ENCODE measurements around the gene LRBA. TPM values are rescaled to one million over a fixed set of nuclear protein-coding genes. Genes with fewer than 3 reads are reported as not detected.

The LRBA gene
- total and polyA plus RNA-seq, 2 donors (not counting 3 experiments of a cell fraction or from before 2014, with no cell fraction given) = 18.0 to 35.1 TPM

DNA sequence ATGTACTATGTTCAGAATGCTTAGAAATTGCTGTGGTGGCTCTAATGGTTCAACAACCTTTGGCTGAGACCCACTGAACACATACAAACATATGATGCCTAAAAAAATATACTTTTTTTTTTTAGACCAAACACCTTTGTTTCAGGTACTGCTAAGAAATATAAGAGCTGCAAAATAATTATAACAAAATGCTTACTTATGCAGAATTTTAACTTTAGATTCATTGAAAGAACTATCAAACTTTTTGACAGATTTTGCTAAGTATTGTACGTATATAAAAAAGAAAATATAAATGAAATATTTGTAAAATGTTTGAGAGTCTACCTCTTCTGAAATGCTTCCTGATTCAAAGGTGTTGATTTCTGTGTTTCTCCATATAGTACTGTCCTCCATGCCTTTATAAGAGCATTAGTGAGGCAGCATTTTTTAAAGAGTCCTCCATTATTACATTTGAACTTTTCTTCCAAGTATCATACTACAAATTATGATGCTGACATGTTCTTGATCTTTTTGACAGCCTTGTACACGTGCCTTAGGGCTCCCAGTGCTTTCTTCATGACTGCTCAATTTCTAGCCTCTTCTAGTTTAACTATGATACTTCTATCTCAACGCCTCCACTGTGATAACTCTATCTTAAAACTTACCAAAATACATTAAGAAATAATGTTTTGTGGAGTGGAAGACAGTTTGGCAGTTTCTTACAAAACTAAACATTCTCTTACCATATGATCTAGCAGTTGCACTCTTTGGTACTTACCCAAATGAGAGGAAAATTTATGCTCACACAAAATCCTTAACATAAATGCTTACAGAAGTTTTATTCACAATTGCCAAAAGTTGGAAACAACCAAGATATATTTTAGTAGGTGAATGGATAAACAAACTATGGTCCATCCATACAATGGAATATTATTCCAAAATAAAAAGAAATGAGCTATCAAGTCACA lies 645.4 kb downstream of the LRBA start:
- ChIA-PET POLR2A (no interaction called here), CTCF (interaction anchor here (0.6 to 1.3 kb wide), 5 partner anchors 16 to 497 kb away, joined by 3 to 4 read pairs (median 3); no protein-coding TSS in a partner anchor)
- Histone ChIP-seq H3K79me2 (ENCODE audit: control insufficient read depth, insufficient read depth, low read length) (no peaks in the 10 kb centered on the region), H3K9ac (replicated peaks; ENCODE audit: extremely low read depth, insufficient read depth, low read length) (no peak overlapping the region), H3K4me1 (ENCODE audit: control insufficient read depth, extremely low read depth, insufficient read depth, low read length) (no peaks in the 10 kb centered on the region), H3K9me3 (replicated peaks; ENCODE audit: control insufficient read depth, insufficient read depth, low read length) (no peaks in the 10 kb centered on the region), H2AFZ (ENCODE audit: low read depth, low read length) (no peak overlapping the region), H3K4me3 (replicated peaks in 1 of 3; ENCODE audit: insufficient read depth in 1 of 3, low read depth in 1 of 3, low read length in 3 of 3) (no peak overlapping the region), H3K27me3 (ENCODE audit: control insufficient read depth in 2 of 2, insufficient read depth in 2 of 2, low read length in 2 of 2) (no peaks in the 10 kb centered on the region), H3K36me3 (ENCODE audit: control insufficient read depth in 2 of 2, extremely low read depth in 1 of 2, insufficient read depth in 2 of 2, low read length in 2 of 2) (no peaks in the 10 kb centered on the region), H3K27ac (ENCODE audit: insufficient read depth, low read depth, low read length) (no peak overlapping the region), H3K4me2 (ENCODE audit: insufficient read depth, low read length) (no peak overlapping the region), H3K9me1 (replicated peaks; ENCODE audit: control insufficient read depth, extremely low read depth, insufficient read depth, low read length) (no peaks in the 10 kb centered on the region), H4K20me1 (replicated peaks; ENCODE audit: control insufficient read depth, extremely low read depth, insufficient read depth, low read length) (no peaks in the 10 kb centered on the region)
- FAIRE-seq (no peak), DNase-seq (ENCODE audit: low read depth, low spot score) (no peak)
- no TSS peak for BruUV-seq (replicated peaks)
- TF ChIP-seq POLR2AphosphoS5 (IDR thresholded peaks at IDR 0.05; ENCODE audit: insufficient read depth, low read depth, low read length) (no peak), JUN (IDR thresholded peaks at IDR 0.05; ENCODE audit: borderline replicate concordance, insufficient read depth, insufficient read length, low read depth) (no peak), POLR2A (IDR thresholded peaks at IDR 0.05; ENCODE audit: low read depth, low read length) (no peak), GATA2 (IDR thresholded peaks at IDR 0.05; ENCODE audit: insufficient read depth, insufficient read length, low read depth, low read length) (no peak), FOS (IDR thresholded peaks at IDR 0.05; ENCODE audit: borderline replicate concordance, insufficient read depth, low read length) (no peak), EZH2 (IDR thresholded peaks at IDR 0.05; ENCODE audit: borderline replicate concordance, low read depth, low read length, severe bottlenecking) (no peak), MYC (IDR thresholded peaks at IDR 0.05; ENCODE audit: low read depth, low read length) (no peak)
- TF ChIP-seq, protein P1, sequence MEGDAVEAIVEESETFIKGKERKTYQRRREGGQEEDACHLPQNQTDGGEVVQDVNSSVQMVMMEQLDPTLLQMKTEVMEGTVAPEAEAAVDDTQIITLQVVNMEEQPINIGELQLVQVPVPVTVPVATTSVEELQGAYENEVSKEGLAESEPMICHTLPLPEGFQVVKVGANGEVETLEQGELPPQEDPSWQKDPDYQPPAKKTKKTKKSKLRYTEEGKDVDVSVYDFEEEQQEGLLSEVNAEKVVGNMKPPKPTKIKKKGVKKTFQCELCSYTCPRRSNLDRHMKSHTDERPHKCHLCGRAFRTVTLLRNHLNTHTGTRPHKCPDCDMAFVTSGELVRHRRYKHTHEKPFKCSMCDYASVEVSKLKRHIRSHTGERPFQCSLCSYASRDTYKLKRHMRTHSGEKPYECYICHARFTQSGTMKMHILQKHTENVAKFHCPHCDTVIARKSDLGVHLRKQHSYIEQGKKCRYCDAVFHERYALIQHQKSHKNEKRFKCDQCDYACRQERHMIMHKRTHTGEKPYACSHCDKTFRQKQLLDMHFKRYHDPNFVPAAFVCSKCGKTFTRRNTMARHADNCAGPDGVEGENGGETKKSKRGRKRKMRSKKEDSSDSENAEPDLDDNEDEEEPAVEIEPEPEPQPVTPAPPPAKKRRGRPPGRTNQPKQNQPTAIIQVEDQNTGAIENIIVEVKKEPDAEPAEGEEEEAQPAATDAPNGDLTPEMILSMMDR (IDR thresholded peaks at IDR 0.05; ENCODE audit: extremely low read depth in 1 of 2, insufficient read depth in 1 of 2, low read depth in 1 of 2, low read length in 2 of 2) = no peak
- TF ChIP-seq, protein P2, sequence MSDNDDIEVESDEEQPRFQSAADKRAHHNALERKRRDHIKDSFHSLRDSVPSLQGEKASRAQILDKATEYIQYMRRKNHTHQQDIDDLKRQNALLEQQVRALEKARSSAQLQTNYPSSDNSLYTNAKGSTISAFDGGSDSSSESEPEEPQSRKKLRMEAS (IDR thresholded peaks at IDR 0.05; ENCODE audit: insufficient read depth, insufficient read length) = no peak
- dilution Hi-C loops (cut with MboI; ENCODE audit: extremely low pct_ligation_motif_present, low sequenced_read_pairs) = no loop called here
- intact Hi-C loops (cut with micrococcal nuclease) = no loop called here
